NCI-H345 treated with DMSO at 0.1 percent for 48 hours (cell line): ENCODE measurements around the gene MSL1.

Experiments
- DNase-seq: peaks from one replicate; lab custom pipeline; 2025; ENCODE audit not compliant: unreplicated experiment; lab: John Stamatoyannopoulos, UW

Gene MSL1

GRCh38 chr17:40173091-40173777 is 51.5 kb downstream of the MSL1 start:
- no peak for DNase-seq

GRCh38 chr17:40173778-40174135 is 52.0 kb downstream of the MSL1 start:
- no peak for DNase-seq

DNA sequence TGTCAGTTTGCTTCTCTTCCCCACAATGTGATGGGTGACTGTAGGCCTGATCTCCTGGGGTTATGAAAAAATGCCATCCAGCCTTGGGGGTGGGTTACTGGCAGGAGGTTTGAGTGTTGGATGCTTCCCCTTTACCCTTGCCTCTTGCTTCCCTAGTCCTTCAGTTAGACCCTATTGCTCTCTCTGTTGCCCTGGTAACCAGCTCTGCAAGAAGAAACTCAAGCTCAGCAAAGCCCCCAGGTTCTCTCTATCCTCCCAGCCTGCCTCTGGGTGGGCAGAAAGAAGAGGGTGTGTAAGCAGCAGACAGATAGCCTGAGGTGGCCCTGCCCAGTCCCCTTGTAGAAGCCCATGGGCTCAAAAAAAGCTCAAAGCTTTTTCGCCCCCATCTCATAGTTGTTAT is 52.7 kb downstream of the MSL1 start:
- DNase-seq = no peak

DNA sequence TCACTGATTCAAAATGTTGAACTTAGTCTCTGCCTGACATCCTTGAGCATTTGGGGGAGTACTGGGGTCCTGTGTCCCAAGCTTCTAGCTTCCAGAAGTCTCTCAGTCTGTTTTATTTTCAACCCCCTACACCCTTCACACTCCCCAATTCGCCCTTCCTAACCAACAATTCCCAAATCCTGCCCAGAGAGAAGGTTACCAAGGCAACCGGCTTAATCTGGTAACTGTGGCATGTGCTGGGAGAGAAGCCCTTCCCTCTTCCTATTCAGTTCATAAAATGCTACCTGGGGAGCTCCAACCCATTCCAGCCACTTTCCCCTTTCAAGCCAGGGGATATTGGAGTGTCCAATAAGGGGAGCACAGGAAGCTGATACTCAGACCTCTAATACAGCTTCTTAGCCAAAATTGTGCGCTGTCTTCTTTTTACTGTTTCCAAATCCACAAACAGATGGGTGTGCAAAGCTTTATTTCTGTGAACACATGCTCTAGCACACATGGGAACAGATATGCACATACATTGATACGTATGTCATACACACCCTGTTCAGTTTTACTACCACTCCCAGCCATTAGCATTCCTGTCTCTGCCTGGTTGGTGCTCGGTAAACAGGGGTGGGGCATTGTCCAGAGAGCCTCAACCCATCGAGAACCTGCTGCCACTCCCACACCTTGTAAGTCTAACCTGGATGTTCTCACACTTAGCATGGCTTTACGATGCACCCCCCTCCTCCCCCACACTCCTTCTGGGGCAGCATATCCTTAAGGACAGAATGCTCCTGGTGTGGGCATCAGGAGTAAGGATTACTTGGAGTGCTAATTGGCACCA is 54.4 kb downstream of the MSL1 start:
- DNase-seq = no peak

GRCh38 chr17:40176754-40177110 is 55.0 kb downstream of the MSL1 start:
- peak; percentile 46 for DNase-seq

DNA sequence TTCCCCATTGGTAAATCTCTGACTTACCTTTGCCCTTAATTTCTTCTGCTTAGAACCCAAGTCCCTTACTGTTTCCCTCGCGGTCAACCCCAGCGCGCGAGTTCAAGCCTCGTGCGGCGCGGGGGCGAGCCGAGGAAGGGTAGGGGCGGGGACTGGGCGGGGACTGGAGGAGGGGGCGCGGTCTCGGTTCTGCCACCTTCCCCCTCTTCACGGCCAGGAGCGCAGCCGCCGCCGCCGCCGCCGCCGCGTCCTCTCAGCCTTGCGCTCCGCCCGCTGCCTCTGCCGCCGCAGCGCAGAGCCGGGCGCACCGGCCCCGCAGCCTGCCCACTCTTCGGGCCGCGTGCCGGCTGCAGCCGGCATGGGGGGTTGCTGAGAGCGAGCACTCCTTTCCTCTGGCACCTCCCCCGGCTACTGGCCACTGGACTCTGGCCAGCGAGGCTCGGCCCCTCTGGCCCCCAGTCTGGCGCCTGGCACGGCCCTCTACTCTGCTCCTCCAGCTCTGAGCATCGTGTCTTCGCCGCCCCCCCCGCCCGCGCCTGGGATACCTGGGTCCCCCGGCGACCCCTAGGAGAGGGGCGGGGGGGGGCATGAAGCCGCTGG is 55.6 kb downstream of the MSL1 start, which contains the start of gene RAPGEFL1:
TSS of gene RAPGEFL1 (plus strand) at position 196 of the 600 bp plus-strand sequence. CDS start at position 588, 392 bp downstream.
- DNase-seq = peak; percentile 28

- DNase-seq = no peak
Observed at GRCh38 chr17:40178021-40178601, 56.3 kb downstream of the MSL1 start.

- no peak for DNase-seq
Observed at GRCh38 chr17:40178660-40179059, 56.9 kb downstream of the MSL1 start.

GRCh38 chr17:40179923-40180659 is 58.3 kb downstream of the MSL1 start:
- no peak for DNase-seq

GRCh38 chr17:40180694-40181093 is 58.9 kb downstream of the MSL1 start:
- DNase-seq = no peak

GRCh38 chr17:40181205-40181604 is 59.4 kb downstream of the MSL1 start:
- DNase-seq = no peak

GRCh38 chr17:40182606-40183005 is 60.8 kb downstream of the MSL1 start:
- no peak for DNase-seq
